Tibial nerve (tissue), 4 donors: ENCODE results near the gene PCBD1.

Experiments
- EP300 ChIP-seq, 2 donors: sonication (generic); formaldehyde crosslinking; IDR thresholded peaks; one replicate each; pipeline ENCODE4 v1.6.1; 2017; ENCODE audit warnings: antibody characterized with exemption in 2 of 2, mild to moderate bottlenecking in 1 of 2
- POLR2A ChIP-seq, 2 donors: fragments of 450-650 bp; IDR thresholded peaks; one replicate each; pipeline ENCODE4 v1.6.1; 2017; ENCODE audit warnings: antibody characterized with exemption in 2 of 2, mild to moderate bottlenecking in 2 of 2, moderate library complexity in 2 of 2
- TF ChIP-seq, protein P1 (sequence below), 5 experiments: fragments of 200-600 bp in 3 of 5; fragments of 450-650 bp in 2 of 5; sonication (generic) in 3 of 5; IDR thresholded peaks; one replicate each; pipeline ENCODE4 v1.5.1; 2016 to 2019; ENCODE audit warnings: antibody characterized with exemption in 5 of 5, mild to moderate bottlenecking in 3 of 5, moderate library complexity in 2 of 5

- TF ChIP-seq, protein P1, sequence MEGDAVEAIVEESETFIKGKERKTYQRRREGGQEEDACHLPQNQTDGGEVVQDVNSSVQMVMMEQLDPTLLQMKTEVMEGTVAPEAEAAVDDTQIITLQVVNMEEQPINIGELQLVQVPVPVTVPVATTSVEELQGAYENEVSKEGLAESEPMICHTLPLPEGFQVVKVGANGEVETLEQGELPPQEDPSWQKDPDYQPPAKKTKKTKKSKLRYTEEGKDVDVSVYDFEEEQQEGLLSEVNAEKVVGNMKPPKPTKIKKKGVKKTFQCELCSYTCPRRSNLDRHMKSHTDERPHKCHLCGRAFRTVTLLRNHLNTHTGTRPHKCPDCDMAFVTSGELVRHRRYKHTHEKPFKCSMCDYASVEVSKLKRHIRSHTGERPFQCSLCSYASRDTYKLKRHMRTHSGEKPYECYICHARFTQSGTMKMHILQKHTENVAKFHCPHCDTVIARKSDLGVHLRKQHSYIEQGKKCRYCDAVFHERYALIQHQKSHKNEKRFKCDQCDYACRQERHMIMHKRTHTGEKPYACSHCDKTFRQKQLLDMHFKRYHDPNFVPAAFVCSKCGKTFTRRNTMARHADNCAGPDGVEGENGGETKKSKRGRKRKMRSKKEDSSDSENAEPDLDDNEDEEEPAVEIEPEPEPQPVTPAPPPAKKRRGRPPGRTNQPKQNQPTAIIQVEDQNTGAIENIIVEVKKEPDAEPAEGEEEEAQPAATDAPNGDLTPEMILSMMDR (IDR thresholded peaks at IDR 0.05) = no peak
- TF ChIP-seq EP300 (IDR thresholded peaks at IDR 0.05) = no peak
- no peak for TF ChIP-seq POLR2A (IDR thresholded peaks at IDR 0.05)
Observed at GRCh38 chr10:70863470-70864160, 24.8 kb downstream of the PCBD1 start.
